ENCODE data around the gene SLC25A13. TPM values are rescaled to one million over a fixed set of nuclear protein-coding genes. Genes with fewer than 3 reads are reported as not detected.

The SLC25A13 gene
- total and polyA plus RNA-seq, 9 of the 15 experiments (the other 6 are each of a cell fraction or from before 2014, with no cell fraction given): 21.4 to 80.2 (median 58.7) TPM

DNA sequence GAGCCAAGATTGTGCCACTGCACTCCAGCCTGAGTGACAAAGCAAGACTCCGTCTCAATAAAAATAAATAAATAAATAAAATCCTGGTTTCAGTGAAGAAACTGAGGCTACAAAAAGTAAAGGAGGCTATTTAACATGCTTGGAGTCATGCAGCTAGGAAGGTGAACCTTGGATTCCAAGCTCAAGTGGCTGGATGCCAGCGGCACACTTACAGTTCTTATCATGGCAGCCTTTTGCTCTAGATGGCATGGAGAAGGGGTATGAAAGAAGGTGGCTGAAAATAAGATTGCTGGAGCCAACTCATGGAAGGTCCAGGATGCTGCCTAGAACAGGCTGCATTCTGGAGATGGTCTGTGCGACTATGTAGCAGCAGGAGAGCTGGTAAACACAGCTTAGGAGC is 170.0 kb downstream of the SLC25A13 start (continued):
- TF ChIP-seq, protein P1, sequence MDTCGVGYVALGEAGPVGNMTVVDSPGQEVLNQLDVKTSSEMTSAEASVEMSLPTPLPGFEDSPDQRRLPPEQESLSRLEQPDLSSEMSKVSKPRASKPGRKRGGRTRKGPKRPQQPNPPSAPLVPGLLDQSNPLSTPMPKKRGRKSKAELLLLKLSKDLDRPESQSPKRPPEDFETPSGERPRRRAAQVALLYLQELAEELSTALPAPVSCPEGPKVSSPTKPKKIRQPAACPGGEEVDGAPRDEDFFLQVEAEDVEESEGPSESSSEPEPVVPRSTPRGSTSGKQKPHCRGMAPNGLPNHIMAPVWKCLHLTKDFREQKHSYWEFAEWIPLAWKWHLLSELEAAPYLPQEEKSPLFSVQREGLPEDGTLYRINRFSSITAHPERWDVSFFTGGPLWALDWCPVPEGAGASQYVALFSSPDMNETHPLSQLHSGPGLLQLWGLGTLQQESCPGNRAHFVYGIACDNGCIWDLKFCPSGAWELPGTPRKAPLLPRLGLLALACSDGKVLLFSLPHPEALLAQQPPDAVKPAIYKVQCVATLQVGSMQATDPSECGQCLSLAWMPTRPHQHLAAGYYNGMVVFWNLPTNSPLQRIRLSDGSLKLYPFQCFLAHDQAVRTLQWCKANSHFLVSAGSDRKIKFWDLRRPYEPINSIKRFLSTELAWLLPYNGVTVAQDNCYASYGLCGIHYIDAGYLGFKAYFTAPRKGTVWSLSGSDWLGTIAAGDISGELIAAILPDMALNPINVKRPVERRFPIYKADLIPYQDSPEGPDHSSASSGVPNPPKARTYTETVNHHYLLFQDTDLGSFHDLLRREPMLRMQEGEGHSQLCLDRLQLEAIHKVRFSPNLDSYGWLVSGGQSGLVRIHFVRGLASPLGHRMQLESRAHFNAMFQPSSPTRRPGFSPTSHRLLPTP (IDR thresholded peaks at IDR 0.05; ENCODE audit: borderline replicate concordance, extremely low read depth, insufficient read length): no peak

DNA sequence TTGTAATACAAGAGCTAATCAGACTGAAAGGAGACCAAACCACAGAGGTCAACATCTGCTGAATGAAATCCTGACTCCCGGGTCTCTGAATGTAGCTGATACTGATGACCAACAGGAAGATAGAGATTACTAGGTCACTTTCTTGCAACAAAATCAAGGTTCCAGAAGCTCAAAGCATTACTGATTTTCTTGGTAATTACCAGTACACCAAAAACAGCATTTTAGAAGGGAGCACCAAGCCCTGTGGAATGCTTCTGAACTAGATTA is 177.7 kb downstream of the SLC25A13 start:
- ChIA-PET POLR2A (no interaction called here), CTCF (ENCODE audit: low intra/inter-chr PET ratio) (no interaction called here)
- TF ChIP-seq ZNF24 (IDR thresholded peaks at IDR 0.05) (no peak), KAT7 (CRISPR knock-in tag; IDR thresholded peaks at IDR 0.05; ENCODE audit: borderline replicate concordance) (no peak), CBFA2T3 (IDR thresholded peaks at IDR 0.05) (0 out of 2 replicates have a peak, but pooled peaks have one; percentile 17), MED1 (CRISPR knock-in tag; IDR thresholded peaks at IDR 0.05; ENCODE audit: borderline replicate concordance) (no peak), ERF (CRISPR knock-in tag; IDR thresholded peaks at IDR 0.05) (no peak), ZNF217 (CRISPR knock-in tag; IDR thresholded peaks at IDR 0.05) (no peak)
- TF ChIP-seq, protein P2, sequence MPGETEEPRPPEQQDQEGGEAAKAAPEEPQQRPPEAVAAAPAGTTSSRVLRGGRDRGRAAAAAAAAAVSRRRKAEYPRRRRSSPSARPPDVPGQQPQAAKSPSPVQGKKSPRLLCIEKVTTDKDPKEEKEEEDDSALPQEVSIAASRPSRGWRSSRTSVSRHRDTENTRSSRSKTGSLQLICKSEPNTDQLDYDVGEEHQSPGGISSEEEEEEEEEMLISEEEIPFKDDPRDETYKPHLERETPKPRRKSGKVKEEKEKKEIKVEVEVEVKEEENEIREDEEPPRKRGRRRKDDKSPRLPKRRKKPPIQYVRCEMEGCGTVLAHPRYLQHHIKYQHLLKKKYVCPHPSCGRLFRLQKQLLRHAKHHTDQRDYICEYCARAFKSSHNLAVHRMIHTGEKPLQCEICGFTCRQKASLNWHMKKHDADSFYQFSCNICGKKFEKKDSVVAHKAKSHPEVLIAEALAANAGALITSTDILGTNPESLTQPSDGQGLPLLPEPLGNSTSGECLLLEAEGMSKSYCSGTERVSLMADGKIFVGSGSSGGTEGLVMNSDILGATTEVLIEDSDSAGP (CRISPR knock-in tag; IDR thresholded peaks at IDR 0.05): no peak
- TF ChIP-seq, protein P3, sequence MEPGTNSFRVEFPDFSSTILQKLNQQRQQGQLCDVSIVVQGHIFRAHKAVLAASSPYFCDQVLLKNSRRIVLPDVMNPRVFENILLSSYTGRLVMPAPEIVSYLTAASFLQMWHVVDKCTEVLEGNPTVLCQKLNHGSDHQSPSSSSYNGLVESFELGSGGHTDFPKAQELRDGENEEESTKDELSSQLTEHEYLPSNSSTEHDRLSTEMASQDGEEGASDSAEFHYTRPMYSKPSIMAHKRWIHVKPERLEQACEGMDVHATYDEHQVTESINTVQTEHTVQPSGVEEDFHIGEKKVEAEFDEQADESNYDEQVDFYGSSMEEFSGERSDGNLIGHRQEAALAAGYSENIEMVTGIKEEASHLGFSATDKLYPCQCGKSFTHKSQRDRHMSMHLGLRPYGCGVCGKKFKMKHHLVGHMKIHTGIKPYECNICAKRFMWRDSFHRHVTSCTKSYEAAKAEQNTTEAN (CRISPR knock-in tag; IDR thresholded peaks at IDR 0.05): no peak
- TF ChIP-seq, protein P4, sequence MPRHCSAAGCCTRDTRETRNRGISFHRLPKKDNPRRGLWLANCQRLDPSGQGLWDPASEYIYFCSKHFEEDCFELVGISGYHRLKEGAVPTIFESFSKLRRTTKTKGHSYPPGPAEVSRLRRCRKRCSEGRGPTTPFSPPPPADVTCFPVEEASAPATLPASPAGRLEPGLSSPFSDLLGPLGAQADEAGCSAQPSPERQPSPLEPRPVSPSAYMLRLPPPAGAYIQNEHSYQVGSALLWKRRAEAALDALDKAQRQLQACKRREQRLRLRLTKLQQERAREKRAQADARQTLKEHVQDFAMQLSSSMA (CRISPR knock-in tag; IDR thresholded peaks at IDR 0.05): no peak
- TF ChIP-seq, protein P5, sequence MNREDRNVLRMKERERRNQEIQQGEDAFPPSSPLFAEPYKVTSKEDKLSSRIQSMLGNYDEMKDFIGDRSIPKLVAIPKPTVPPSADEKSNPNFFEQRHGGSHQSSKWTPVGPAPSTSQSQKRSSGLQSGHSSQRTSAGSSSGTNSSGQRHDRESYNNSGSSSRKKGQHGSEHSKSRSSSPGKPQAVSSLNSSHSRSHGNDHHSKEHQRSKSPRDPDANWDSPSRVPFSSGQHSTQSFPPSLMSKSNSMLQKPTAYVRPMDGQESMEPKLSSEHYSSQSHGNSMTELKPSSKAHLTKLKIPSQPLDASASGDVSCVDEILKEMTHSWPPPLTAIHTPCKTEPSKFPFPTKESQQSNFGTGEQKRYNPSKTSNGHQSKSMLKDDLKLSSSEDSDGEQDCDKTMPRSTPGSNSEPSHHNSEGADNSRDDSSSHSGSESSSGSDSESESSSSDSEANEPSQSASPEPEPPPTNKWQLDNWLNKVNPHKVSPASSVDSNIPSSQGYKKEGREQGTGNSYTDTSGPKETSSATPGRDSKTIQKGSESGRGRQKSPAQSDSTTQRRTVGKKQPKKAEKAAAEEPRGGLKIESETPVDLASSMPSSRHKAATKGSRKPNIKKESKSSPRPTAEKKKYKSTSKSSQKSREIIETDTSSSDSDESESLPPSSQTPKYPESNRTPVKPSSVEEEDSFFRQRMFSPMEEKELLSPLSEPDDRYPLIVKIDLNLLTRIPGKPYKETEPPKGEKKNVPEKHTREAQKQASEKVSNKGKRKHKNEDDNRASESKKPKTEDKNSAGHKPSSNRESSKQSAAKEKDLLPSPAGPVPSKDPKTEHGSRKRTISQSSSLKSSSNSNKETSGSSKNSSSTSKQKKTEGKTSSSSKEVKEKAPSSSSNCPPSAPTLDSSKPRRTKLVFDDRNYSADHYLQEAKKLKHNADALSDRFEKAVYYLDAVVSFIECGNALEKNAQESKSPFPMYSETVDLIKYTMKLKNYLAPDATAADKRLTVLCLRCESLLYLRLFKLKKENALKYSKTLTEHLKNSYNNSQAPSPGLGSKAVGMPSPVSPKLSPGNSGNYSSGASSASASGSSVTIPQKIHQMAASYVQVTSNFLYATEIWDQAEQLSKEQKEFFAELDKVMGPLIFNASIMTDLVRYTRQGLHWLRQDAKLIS (CRISPR knock-in tag; IDR thresholded peaks at IDR 0.05): no peak

More for the DNA sequence above, 177.7 kb downstream of the SLC25A13 start:
- no peaks in the 10 kb centered on the region for H3K9me3 ChIP-seq (replicated peaks; ENCODE audit: control insufficient read depth, insufficient read depth, low read depth, low read length)
- H3K9ac ChIP-seq (ENCODE audit: insufficient read depth in 1 of 2, low read depth in 2 of 2, low read length in 2 of 2): no peak overlapping the region
- no TSS peak for BruUV-seq (replicated peaks)
- H3K4me1 ChIP-seq (replicated peaks in 1 of 2; ENCODE audit: control insufficient read depth in 2 of 2, insufficient read depth in 2 of 2, low read length in 2 of 2): no peaks in the 10 kb centered on the region
- WGBS (ENCODE audit: insufficient coverage, low coverage, missing lambda C conversion rate): 39% methylated on average over 1 of the region's 1 CpG
- H3K36me3 ChIP-seq (ENCODE audit: control insufficient read depth, insufficient read depth, low read length): peaks cover 52% of the 10 kb centered on the region; the same call in 2 of the 3 replicates
- H3K4me3 ChIP-seq: no peak overlapping the region
- DNase-seq (ENCODE audit: extremely low read depth in 1 of 4, low spot score in 3 of 4): no peak
- no peak overlapping the region for H3K27ac ChIP-seq (ENCODE audit: extremely low read depth, low read depth, low read length)
- intact Hi-C loops (cut with micrococcal nuclease) (no loop called here), in situ Hi-C loops (cut with MboI) (no loop called here)
- FAIRE-seq: no peak
- no peaks in the 10 kb centered on the region for H3K79me2 ChIP-seq (ENCODE audit: control insufficient read depth, insufficient read depth, low read length)
- no peak overlapping the region for H3K4me2 ChIP-seq (ENCODE audit: insufficient read depth, low read length)
- H3K27me3 ChIP-seq (ENCODE audit: control insufficient read depth in 2 of 2, insufficient read depth in 2 of 2, low read length in 2 of 2): no peaks in the 10 kb centered on the region
- no peaks in the 10 kb centered on the region for H3K9me1 ChIP-seq (ENCODE audit: control insufficient read depth, insufficient read depth, low read length)
- ATAC-seq: no peak
- no peak overlapping the region for H2AFZ ChIP-seq (ENCODE audit: low read depth, low read length)
- H4K20me1 ChIP-seq (replicated peaks; ENCODE audit: control insufficient read depth, insufficient read depth, low read length): no peaks in the 10 kb centered on the region

All from K562 (cell line).